HG03280 (cell line): ENCODE results near the gene PSMB7.

ENCODE experiments used
- ATAC-seq: cut with Tn5 transposase; IDR thresholded peaks from one replicate; pipeline ENCODE4 v1.9.1; 2021; ENCODE audit warnings: mild to moderate bottlenecking, moderate library complexity; ENCODE audit not compliant: unreplicated experiment

Gene PSMB7

GRCh38 chr9:124384846-124385245, 30.4 kb downstream of the PSMB7 start:
- ATAC-seq, result no peak

DNA sequence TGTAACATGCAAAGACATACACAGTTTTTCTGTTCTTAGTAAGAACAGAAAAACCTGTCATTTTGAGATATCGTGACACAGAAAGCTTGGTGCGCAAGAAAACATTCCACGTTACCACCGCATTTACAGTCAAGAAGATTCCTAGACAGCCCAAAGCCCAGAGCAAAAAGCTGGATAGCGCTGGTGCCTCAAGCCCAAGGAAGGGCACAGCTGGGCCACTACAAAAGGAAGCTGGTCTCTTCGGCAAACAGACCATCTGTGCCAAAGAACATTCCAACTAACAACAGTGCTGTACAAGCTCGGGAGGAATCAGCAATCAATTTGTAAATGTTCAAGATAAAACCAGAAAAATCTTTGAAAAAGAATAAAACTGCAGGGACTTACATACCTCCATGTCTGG, 31.0 kb downstream of the PSMB7 start:
- ATAC-seq, result no peak

GRCh38 chr9:124381170-124381945, 33.9 kb downstream of the PSMB7 start:
- no peak for ATAC-seq

DNA sequence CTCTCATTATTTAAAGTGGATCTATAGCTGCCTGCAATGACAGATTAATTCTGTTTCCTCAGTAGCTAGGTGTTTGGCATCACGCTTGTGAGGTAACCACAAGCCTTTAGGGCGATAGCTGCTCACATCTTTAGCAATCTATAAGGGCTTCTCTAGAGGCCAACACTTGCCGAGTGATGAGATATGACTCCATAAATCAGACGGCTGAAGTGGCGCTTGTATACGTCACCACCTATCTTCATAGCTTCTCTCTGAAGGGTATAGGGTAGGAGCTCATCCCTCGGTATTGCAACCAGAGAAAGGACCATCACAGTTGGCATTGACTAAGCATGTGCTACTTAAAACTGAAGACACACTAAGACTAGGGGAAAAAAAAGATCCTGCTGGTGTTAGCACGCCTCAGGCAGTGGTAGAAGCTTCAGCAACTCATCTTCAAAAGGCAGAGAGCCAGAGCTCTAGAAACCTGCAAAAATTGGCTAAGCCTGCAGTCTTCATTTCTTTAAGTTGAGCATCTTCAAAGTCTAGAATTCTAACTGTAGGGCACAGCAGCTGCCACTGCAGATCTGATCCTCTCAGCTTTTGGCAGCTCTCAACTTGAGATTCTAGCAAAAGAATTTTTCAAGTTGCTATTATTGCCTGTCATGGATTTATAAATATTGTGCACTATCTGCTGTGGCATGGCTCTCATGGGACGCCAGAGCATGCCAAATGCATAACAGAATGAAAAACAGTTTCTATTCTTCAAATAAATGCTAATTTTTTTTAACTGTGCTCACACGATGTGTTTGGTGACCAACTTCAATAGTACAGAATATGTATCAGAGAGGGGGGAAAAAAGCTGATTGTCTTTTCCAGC, 37.5 kb downstream of the PSMB7 start:
- no peak for ATAC-seq

DNA sequence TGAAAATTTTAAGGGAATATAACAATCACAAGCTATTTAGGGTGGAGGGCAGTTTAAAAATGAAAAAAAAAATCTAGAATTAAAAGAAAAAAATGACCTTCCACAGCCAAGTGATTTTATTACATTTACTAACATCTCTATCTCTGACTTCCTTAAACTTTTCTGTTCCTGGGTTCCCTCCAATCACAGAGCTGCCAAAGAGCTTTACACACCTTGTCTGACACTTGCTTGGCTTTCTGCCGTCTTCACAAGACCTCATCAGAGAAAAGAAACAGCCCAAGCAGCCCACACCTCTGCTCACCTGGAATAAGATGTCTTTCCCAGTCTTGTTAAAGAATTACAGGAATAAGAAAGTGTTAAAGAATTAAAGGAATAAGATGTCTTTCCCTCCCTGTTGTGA, 38.9 kb downstream of the PSMB7 start:
- no peak for ATAC-seq

GRCh38 chr9:124375726-124376125, 39.5 kb downstream of the PSMB7 start:
- no peak for ATAC-seq

- ATAC-seq, result no peak
Measured at GRCh38 chr9:124373851-124374250, 41.4 kb downstream of the PSMB7 start.

- no peak for ATAC-seq
Measured at GRCh38 chr9:124373386-124373785, 41.9 kb downstream of the PSMB7 start.

GRCh38 chr9:124372038-124372437, 43.2 kb downstream of the PSMB7 start:
- no peak for ATAC-seq

- no peak for ATAC-seq
Measured at GRCh38 chr9:124370896-124371582, 44.2 kb downstream of the PSMB7 start.

DNA sequence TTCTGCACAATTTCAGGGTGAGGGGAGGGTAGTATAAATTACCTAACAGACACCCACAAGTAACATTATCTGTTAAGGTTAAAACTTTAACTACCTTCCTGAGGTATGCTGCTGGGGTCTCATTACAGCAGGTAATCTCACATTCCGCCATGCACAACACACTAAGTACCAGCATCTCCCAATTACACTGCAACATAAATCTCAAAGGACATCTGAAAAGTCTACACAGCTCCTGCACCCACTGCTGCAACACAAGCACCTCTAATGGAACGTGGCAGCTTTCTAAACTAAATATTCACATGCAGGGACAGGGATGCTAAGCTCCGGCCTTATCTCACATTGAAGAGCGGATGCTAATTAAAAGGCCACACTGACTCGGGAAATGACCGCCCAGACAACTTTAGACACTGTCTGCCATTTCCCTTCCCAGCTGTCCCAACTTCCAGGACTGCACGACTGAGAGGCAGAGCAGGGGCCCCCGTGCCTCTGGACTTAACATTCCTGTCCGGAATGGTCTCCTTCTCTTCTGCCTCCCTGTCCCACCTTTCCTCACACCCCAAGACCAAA, 45.9 kb downstream of the PSMB7 start:
- ATAC-seq, result no peak

DNA sequence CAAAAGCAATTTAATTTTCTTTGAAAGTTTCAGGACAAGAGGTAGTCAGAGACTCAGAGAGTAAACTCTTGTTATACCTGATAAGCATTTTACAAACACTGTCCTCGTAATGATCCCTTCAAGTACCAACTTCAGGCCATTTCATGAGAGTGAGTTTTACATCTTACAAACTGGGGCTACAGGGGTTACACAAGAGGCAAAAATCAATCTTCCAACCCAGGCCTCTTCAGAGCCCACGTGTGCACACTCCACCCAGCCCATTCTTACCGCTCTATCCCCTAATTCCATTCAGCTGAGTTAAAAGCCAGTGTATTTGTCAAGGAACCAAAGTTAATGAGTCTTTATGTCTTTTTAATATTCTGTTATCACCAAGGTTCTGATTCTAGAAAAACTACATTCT, 46.5 kb downstream of the PSMB7 start:
- no peak for ATAC-seq

- no peak for ATAC-seq
Measured at GRCh38 chr9:124366476-124367220, 48.6 kb downstream of the PSMB7 start.

DNA sequence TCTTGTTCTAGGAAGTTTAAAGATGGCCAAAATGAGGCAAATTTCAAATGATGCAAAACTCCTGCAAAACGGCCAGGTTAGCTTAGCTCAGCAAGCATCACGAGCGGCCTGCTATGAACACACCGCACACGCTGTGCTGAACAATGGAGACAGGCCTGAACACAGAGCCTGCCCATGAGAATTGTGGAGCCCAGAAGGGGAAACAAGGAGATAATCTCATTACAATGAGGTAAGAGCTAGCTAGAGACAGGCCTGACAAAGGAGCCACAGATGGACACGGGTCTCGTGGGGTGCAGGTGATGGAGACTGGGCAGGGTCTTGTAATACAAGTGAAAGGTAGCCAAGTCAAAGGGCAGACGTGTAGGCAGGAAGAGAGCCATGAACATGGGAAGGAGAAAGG, 50.2 kb downstream of the PSMB7 start:
- ATAC-seq, result no peak

- no peak for ATAC-seq
Measured at GRCh38 chr9:124364141-124364540, 51.1 kb downstream of the PSMB7 start.

- no peak for ATAC-seq
Measured at GRCh38 chr9:124363326-124364096, 51.7 kb downstream of the PSMB7 start.

DNA sequence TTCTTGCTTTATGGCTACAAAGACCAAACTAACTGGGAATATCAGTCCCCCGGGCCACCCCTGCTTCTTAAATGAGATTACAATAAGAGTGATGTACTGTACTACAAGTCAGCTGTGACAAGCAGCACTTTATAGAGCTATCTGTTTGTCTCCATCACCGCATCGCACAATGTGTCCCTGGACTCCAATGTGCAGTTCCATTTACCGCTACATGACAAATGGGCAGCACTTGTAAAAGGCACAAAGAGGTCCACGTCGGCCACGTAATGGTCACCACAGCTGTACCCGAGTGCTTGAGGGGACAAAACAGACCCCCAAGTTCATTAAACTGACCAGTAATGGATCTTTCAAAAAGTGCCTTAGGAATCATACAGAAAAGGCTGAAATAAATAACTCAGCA, 54.1 kb downstream of the PSMB7 start:
- ATAC-seq, result no peak

DNA sequence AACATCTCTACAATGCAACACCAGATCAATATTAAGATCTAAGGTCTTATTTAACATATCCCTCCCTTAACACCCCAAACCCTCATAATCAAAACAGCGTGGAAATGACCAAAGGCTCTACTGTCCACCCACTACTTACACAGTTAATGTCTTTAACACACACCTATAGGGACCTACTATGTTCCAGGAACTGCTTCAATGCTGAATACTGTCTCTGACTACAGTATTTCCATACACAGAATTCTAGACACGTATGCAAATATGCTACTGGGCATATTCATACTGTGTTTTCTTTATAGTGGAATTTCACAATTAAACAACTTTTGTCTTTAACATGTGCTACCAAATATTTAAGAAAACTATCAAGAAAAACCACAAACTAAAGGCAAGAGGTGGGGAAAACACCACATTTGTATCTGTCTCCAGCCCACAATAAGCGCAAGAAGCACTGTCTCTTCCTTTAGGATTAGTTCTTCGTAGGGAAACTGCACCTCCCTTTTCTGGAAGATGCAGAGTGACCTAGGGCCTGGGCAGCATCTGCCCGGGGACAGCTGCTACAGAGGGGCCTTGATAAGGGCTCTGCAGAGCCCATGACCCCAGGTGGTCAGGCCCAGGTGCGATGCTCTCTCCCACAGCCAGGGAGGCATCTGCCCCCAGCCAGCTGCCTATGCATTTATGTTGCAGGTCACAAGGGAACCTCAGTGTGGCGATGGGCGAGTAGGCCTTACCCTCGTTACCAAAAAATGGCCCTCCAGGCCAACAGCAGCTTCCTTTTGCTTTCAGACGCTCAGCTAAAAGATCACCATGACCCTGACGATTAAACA, 55.2 kb downstream of the PSMB7 start:
- no peak for ATAC-seq

- ATAC-seq, result no peak
Measured at GRCh38 chr9:124359426-124359825, 55.8 kb downstream of the PSMB7 start.
